MM.1S (cell line): ENCODE data around the gene HECW1.

Experiments used
- DNase-seq: peaks from one replicate; pipeline ENCODE4 v3.0.0-alpha.2; 2015
- H2AFZ ChIP-seq: fragments of 300-600 bp; sonication (generic); 2 replicates; pipeline ENCODE4 v1.6.0; 2016; ENCODE audit warnings: antibody characterized with exemption, low read length
- H3F3A ChIP-seq: fragments of 300-600 bp; sonication (generic); 2 replicates; pipeline ENCODE4 v1.6.1; 2016; ENCODE audit warnings: mild to moderate bottlenecking, antibody characterized with exemption, low read length, moderate library complexity, mixed read lengths; ENCODE audit not compliant: insufficient read depth
- H3K27ac ChIP-seq: fragments of 300-600 bp; sonication (generic); 2 replicates; pipeline ENCODE4 v1.5.1; 2016; ENCODE audit warnings: mild to moderate bottlenecking, low read length
- H3K27me3 ChIP-seq: fragments of 300-600 bp; sonication (generic); replicated peaks from 2 replicates; pipeline ENCODE4 v1.6.0; 2016; ENCODE audit warnings: low read length; ENCODE audit not compliant: insufficient read depth
- H3K36me3 ChIP-seq: fragments of 300-600 bp; sonication (generic); replicated peaks from 2 replicates; pipeline ENCODE4 v1.6.1; 2016; ENCODE audit warnings: mild to moderate bottlenecking, low read length, mixed read lengths; ENCODE audit not compliant: insufficient read depth
- H3K4me1 ChIP-seq: fragments of 300-600 bp; sonication (generic); 2 replicates; pipeline ENCODE4 v1.6.1; 2016; ENCODE audit warnings: low read length, mixed read lengths
- H3K4me2 ChIP-seq: fragments of 300-600 bp; sonication (generic); 2 replicates; pipeline ENCODE4 v1.6.0; 2016; ENCODE audit warnings: low read depth, low read length
- H3K4me3 ChIP-seq: fragments of 300-600 bp; sonication (generic); 2 replicates; pipeline ENCODE4 v1.5.1; 2016; ENCODE audit warnings: low read length, mixed read lengths
- H3K79me2 ChIP-seq: fragments of 300-600 bp; sonication (generic); 2 replicates; pipeline ENCODE4 v1.6.1; 2016; ENCODE audit warnings: mixed run types, low read length, mixed read lengths
- H3K9ac ChIP-seq: fragments of 300-600 bp; sonication (generic); 2 replicates; pipeline ENCODE4 v1.6.1; 2016; ENCODE audit warnings: low read length, mixed read lengths
- H3K9me2 ChIP-seq: fragments of 300-600 bp; sonication (generic); replicated peaks from 2 replicates; pipeline ENCODE4 v1.6.1; 2016; ENCODE audit warnings: mild to moderate bottlenecking, low read length, mixed read lengths; ENCODE audit not compliant: insufficient read depth
- H3K9me3 ChIP-seq: fragments of 300-600 bp; sonication (generic); replicated peaks from 2 replicates; pipeline ENCODE4 v1.6.1; 2016; ENCODE audit warnings: mild to moderate bottlenecking, low read length, mixed read lengths; ENCODE audit not compliant: insufficient read depth
- H4K20me1 ChIP-seq: fragments of 300-600 bp; sonication (generic); 2 replicates; pipeline ENCODE4 v1.6.1; 2016; ENCODE audit warnings: mild to moderate bottlenecking, low read length, moderate library complexity, mixed read lengths; ENCODE audit not compliant: insufficient read depth
- EZH2 ChIP-seq: fragments of 300-600 bp; sonication (generic); optimal IDR thresholded peaks from 2 replicates; pipeline ENCODE3; 2017; ENCODE audit warnings: low read depth, mild to moderate bottlenecking, antibody characterized with exemption, low read length, mixed read lengths
- EZH2phosphoT487 ChIP-seq: fragments of 300-600 bp; sonication (generic); IDR thresholded peaks from 2 replicates; pipeline ENCODE4 v1.6.1; 2018; ENCODE audit warnings: antibody characterized with exemption, low read length
- TF ChIP-seq, protein P1 (sequence below): fragments of 300-600 bp; sonication (generic); IDR thresholded peaks from 2 replicates; pipeline ENCODE4 v1.5.1; 2016; ENCODE audit warnings: antibody characterized with exemption, low read length, mixed read lengths

The HECW1 gene

DNA sequence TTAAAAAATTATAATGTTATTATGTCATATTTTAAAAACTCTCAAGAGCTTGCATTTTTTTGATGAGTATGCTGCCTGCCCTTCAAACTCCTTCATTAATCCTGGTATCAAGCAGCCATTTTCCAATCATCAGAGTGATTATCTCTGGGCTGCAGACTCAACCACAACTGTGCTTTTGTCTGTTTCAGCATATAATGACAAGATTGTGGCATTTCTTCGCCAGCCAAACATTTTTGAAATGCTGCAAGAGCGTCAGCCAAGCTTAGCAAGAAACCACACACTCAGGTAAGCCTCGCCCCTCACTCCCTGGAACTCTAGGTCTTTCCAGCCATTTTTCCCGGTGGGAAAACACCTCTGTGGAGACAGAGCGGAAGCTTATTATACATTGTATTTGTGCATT, 380.4 kb downstream of the HECW1 start:
- Histone ChIP-seq H3F3A (peaks cover 5% of the 10 kb centered on the region), H3K27ac (no peak overlapping the region), H2AFZ (no peak overlapping the region), H3K9ac (no peak overlapping the region), H3K9me3 (no peaks in the 10 kb centered on the region), H4K20me1 (no peaks in the 10 kb centered on the region), H3K27me3 (no peaks in the 10 kb centered on the region; the same call in 1 of the 2 replicates), H3K4me3 (no peak overlapping the region), H3K4me1 (peaks cover 19% of the 10 kb centered on the region), H3K4me2 (no peak overlapping the region), H3K36me3 (no peaks in the 10 kb centered on the region), H3K79me2 (no peaks in the 10 kb centered on the region), H3K9me2 (no peaks in the 10 kb centered on the region)
- TF ChIP-seq EZH2phosphoT487 (no peak), EZH2 (no peak)
- TF ChIP-seq, protein P1, sequence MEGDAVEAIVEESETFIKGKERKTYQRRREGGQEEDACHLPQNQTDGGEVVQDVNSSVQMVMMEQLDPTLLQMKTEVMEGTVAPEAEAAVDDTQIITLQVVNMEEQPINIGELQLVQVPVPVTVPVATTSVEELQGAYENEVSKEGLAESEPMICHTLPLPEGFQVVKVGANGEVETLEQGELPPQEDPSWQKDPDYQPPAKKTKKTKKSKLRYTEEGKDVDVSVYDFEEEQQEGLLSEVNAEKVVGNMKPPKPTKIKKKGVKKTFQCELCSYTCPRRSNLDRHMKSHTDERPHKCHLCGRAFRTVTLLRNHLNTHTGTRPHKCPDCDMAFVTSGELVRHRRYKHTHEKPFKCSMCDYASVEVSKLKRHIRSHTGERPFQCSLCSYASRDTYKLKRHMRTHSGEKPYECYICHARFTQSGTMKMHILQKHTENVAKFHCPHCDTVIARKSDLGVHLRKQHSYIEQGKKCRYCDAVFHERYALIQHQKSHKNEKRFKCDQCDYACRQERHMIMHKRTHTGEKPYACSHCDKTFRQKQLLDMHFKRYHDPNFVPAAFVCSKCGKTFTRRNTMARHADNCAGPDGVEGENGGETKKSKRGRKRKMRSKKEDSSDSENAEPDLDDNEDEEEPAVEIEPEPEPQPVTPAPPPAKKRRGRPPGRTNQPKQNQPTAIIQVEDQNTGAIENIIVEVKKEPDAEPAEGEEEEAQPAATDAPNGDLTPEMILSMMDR = no peak
- DNase-seq = no peak

- no peak overlapping the region for H3K4me2 ChIP-seq
- H3F3A ChIP-seq = no peaks in the 10 kb centered on the region
- H3K27ac ChIP-seq = no peak overlapping the region
- no peak for TF ChIP-seq EZH2
- TF ChIP-seq, protein P1 = no peak
- H3K27me3 ChIP-seq = no peaks in the 10 kb centered on the region
- no peaks in the 10 kb centered on the region for H3K4me1 ChIP-seq
- no peak overlapping the region for H3K9ac ChIP-seq
- no peak overlapping the region for H2AFZ ChIP-seq
- H3K4me3 ChIP-seq = no peak overlapping the region
- no peaks in the 10 kb centered on the region for H3K79me2 ChIP-seq
- H3K36me3 ChIP-seq = no peaks in the 10 kb centered on the region
- no peaks in the 10 kb centered on the region for H3K9me3 ChIP-seq
- H4K20me1 ChIP-seq = no peaks in the 10 kb centered on the region
- no peaks in the 10 kb centered on the region for H3K9me2 ChIP-seq
- no peak for DNase-seq
Observed at GRCh38 chr7:43495572-43495971, 383.1 kb downstream of the HECW1 start.

DNA sequence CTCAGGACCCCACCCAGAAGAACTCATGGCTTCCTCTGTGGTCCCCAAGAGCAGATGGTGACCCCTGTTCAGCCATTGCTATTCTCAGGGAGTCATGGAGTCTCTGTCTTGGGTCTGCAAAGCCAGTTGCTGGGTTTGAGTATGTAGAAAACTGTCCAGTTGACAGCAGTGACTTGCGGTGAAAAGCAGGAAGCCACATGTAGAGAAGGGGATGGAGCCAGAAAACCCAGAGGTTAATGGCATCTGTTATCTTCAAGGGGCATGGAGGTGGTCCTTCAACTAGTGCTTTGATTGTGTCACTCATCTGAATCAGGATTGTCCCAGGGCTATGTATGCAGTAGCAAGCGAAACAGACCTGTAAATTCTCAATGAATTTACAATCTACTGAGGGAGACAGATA, 384.1 kb downstream of the HECW1 start:
- no peaks in the 10 kb centered on the region for H3F3A ChIP-seq

More for the DNA sequence above, 384.1 kb downstream of the HECW1 start:
- DNase-seq = no peak
- Histone ChIP-seq H4K20me1 (no peaks in the 10 kb centered on the region), H3K4me1 (no peaks in the 10 kb centered on the region), H3K27me3 (no peaks in the 10 kb centered on the region), H3K27ac (no peak overlapping the region), H2AFZ (no peak overlapping the region), H3K4me2 (no peak overlapping the region), H3K36me3 (no peaks in the 10 kb centered on the region), H3K79me2 (no peaks in the 10 kb centered on the region), H3K9me2 (no peaks in the 10 kb centered on the region), H3K9me3 (no peaks in the 10 kb centered on the region), H3K4me3 (no peak overlapping the region), H3K9ac (no peak overlapping the region)
- TF ChIP-seq, protein P1 = no peak
- TF ChIP-seq EZH2phosphoT487 (no peak), EZH2 (no peak)
